GM12878 (cell line): ENCODE data around the gene CD164L2. TPM values are rescaled to one million over a fixed set of nuclear protein-coding genes. Genes with fewer than 3 reads are reported as not detected.

Experiments used
- ATAC-seq: fragments of 200-7000 bp; cut with Tn5 transposase; 3 replicates; pipeline ENCODE4 v1.9.1; 2020; ENCODE audit warnings: mild to moderate bottlenecking, moderate library complexity
- BruUV-seq: library from RNA; stranded (reverse); fragments of 400-500 nt; replicated peaks from 2 replicates; lab custom pipeline; 2021; lab: Mats Ljungman, UMichigan
- CTCF ChIA-PET: fragments of 300-600 bp; sonication (Branson Sonifier 250); formaldehyde crosslinking; extraction: SDS; loops from one replicate; lab custom pipeline; 2021; ENCODE audit warnings: inconsistent platforms; lab: Yijun Ruan, JAX
- POLR2A ChIA-PET: fragments of 350-600 bp; formaldehyde crosslinking; extraction: SDS; loops from one replicate; lab custom pipeline; 2021; ENCODE audit warnings: inconsistent platforms; lab: Charles Lee
- RAD21 ChIA-PET: fragments of 300-600 bp; sonication (Branson Sonifier 250); formaldehyde crosslinking; loops from one replicate; lab custom pipeline; 2023; ENCODE audit warnings: antibody characterized with exemption; ENCODE audit not compliant: unreplicated experiment; lab: Charles Lee
- SMC1A ChIA-PET: fragments of 300-600 bp; sonication (Branson Sonifier 250); formaldehyde crosslinking; loops from one replicate; lab custom pipeline; 2023; ENCODE audit not compliant: unreplicated experiment, uncharacterized antibody; lab: Charles Lee
- DNase-seq: peaks from one replicate; pipeline ENCODE4 v3.0.0-alpha.2; 2011; ENCODE audit warnings: low read depth, low spot score
- FAIRE-seq: peaks from 3 replicates; lab custom pipeline; 2011; peaks lifted over from hg19 to GRCh38; lab: Jason Lieb, UNC
- H2AFZ ChIP-seq: 2 replicates; pipeline ENCODE4 v1.6.0; 2011; ENCODE audit warnings: low read depth, low read length, control low read depth; ENCODE audit not compliant: control insufficient read depth
- H3K27ac ChIP-seq: 2 replicates; pipeline ENCODE4 v1.5.1; 2011; ENCODE audit warnings: control low read depth; ENCODE audit not compliant: control insufficient read depth, insufficient read depth
- H3K27me3 ChIP-seq, 2 experiments: replicated peaks in 1 of 2; 2 replicates each; pipeline versions ENCODE4 v1.6.0 to v1.6.1; 2011; ENCODE audit warnings: low read length in 1 of 2; ENCODE audit not compliant: control insufficient read depth in 2 of 2, insufficient read depth in 2 of 2
- H3K36me3 ChIP-seq, 2 experiments: 2 replicates each; pipeline ENCODE4 v1.5.1; 2011; ENCODE audit warnings: low read length in 1 of 2; ENCODE audit not compliant: control insufficient read depth in 2 of 2, insufficient read depth in 2 of 2
- H3K4me1 ChIP-seq: 2 replicates; pipeline ENCODE4 v1.6.1; 2011; ENCODE audit warnings: mild to moderate bottlenecking, low read length, moderate library complexity, mixed read lengths; ENCODE audit not compliant: control insufficient read depth, insufficient read depth
- H3K4me2 ChIP-seq: 2 replicates; pipeline ENCODE4 v1.6.0; 2011; ENCODE audit warnings: control low read depth; ENCODE audit not compliant: control insufficient read depth, insufficient read depth
- H3K4me3 ChIP-seq: fragments of 200-600 bp; sonication (generic); 2 replicates; pipeline ENCODE4 v1.5.1; 2016
- H3K79me2 ChIP-seq: 2 replicates; pipeline ENCODE4 v1.6.0; 2011; ENCODE audit warnings: low read length; ENCODE audit not compliant: control insufficient read depth, insufficient read depth
- H3K9ac ChIP-seq: 2 replicates; pipeline ENCODE4 v1.8.0; 2011; ENCODE audit warnings: low read length, control low read depth, mixed read lengths; ENCODE audit not compliant: control insufficient read depth, insufficient read depth
- H3K9me3 ChIP-seq: replicated peaks from 3 replicates; pipeline ENCODE4 v1.5.1; 2011; ENCODE audit warnings: mild to moderate bottlenecking, low read length; ENCODE audit not compliant: control insufficient read depth, insufficient read depth
- H4K20me1 ChIP-seq: 2 replicates; pipeline ENCODE4 v1.6.0; 2011; ENCODE audit not compliant: control insufficient read depth, insufficient read depth
- CREM ChIP-seq: IDR thresholded peaks from 2 replicates; pipeline ENCODE4 v1.6.1; 2014; ENCODE audit warnings: antibody characterized with exemption, low read depth
- KLF5 ChIP-seq: fragments of 450-650 bp; IDR thresholded peaks from 2 replicates; pipeline ENCODE4 v1.6.1; 2014; ENCODE audit warnings: mild to moderate bottlenecking; ENCODE audit not compliant: partially characterized antibody
- MAX ChIP-seq: IDR thresholded peaks from 2 replicates; pipeline ENCODE4 v1.6.1; 2012; ENCODE audit warnings: low read depth, low read length, improper control_type of control experiment
- MXI1 ChIP-seq: fragments of 150-350 bp; IDR thresholded peaks from 2 replicates; pipeline ENCODE4 v1.6.1; 2011; ENCODE audit warnings: low read depth, mild to moderate bottlenecking, inconsistent platforms, low read length, improper control_type of control experiment
- POLR2AphosphoS2 ChIP-seq: IDR thresholded peaks from 2 replicates; pipeline ENCODE4 v1.6.1; 2011; ENCODE audit warnings: low read depth, mild to moderate bottlenecking, low read length, improper control_type of control experiment, moderate library complexity
- RAD51 ChIP-seq: fragments of 450-650 bp; IDR thresholded peaks from 2 replicates; pipeline ENCODE4 v1.6.1; 2016; ENCODE audit warnings: moderate library complexity, mild to moderate bottlenecking, inconsistent platforms
- TBL1XR1 ChIP-seq: IDR thresholded peaks from 2 replicates; pipeline ENCODE4 v1.6.1; 2012; ENCODE audit warnings: low read depth, low read length, improper control_type of control experiment
- ZBED1 ChIP-seq: IDR thresholded peaks from 2 replicates; pipeline ENCODE4 v1.6.1; 2016; ENCODE audit warnings: borderline replicate concordance
- ZBTB33 ChIP-seq: fragments of 450-650 bp; IDR thresholded peaks from 2 replicates; pipeline ENCODE4 v1.6.1; 2017; ENCODE audit warnings: mild to moderate bottlenecking
- ZNF217 ChIP-seq: fragments of 450-650 bp; IDR thresholded peaks from 2 replicates; pipeline ENCODE4 v1.6.1; 2017; ENCODE audit warnings: antibody characterized with exemption, mild to moderate bottlenecking
- WGBS: methylation state at CpG from one replicate; pipeline ENCODE4 v1.1.6; 2016; ENCODE audit warnings: low lambda C conversion rate; ENCODE audit not compliant: insufficient replicate concordance, insufficient coverage; ENCODE audit errors: missing lambda C conversion rate; 5-methylcytosine and 5-hydroxymethylcytosine counted together
- in situ Hi-C: fragments of 300-500 bp; cut with MboI; formaldehyde crosslinking; loops from 9 replicates; pipeline ENCODE4 v1.14.3; 2018; ENCODE audit warnings: mixed read lengths
- intact Hi-C: fragments of 100-400 bp; cut with micrococcal nuclease; formaldehyde crosslinking; loops from one replicate; pipeline ENCODE4 v1.14.2; 2022; ENCODE audit not compliant: unreplicated experiment
- polyA plus RNA-seq, 11 experiments: library from polyadenylated mRNA; depleted of rRNA in 4 of 11; unstranded in 6 of 11; stranded (reverse) in 5 of 11; fragments of >200 nt; fragmentation: Nextera tagmentation in 4 of 11; fragmentation: Illumina TruSeq in 1 of 11; extraction: Ambion mirVana in 4 of 11; extraction: Trizol in 1 of 11; gene quantifications; 1 replicate in 1 of 11; 2 replicates in 10 of 11; pipeline versions ENCODE4 v1.2.1 to v1.2.3, GENCODE V29; 2011 to 2016; ENCODE audit warnings: inconsistent platforms in 2 of 11, missing spikeins in 2 of 11, low read depth in 1 of 11
- total RNA-seq, 4 experiments: library from RNA; depleted of rRNA in 3 of 4; stranded (reverse); fragments of >200 nt in 3 of 4; fragmentation: Illumina TruSeq in 1 of 4; extraction: Trizol in 1 of 4; gene quantifications; 2 replicates each; pipeline versions ENCODE4 v1.2.1 to v1.2.3, GENCODE V29; 2013 to 2021
- TF ChIP-seq, protein P1 (sequence below): IDR thresholded peaks from 2 replicates; pipeline ENCODE4 v1.6.1; 2012; ENCODE audit warnings: mild to moderate bottlenecking, low read depth, low read length

The CD164L2 gene
- total and polyA plus RNA-seq, 10 of the 15 experiments (the other 5 are each of a cell fraction or from before 2014, with no cell fraction given) = not detected

DNA sequence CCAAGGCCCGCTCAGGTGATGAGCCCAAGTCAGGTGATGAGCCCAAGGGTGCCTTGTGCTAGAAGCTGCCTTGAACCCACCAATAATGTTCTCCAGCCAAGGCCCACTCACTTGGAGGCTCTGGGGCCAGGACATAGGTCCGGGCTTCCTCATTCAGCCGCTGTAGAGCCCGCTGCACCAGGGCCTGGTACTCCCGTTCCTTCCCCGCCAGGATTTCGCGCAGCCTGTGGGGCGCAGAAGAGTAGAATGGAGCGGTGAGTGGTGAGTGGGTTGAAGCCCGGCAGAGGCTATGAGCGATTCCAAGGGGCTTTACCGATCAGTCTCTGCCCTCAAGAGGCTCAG is 26.9 kb downstream of the CD164L2 start:
- no peak for FAIRE-seq
- 39% methylated on average over 13 of the region's 13 CpGs for WGBS
- H3K27me3 ChIP-seq = no peaks in the 10 kb centered on the region; a peak in 1 of 4 replicates
- BruUV-seq = no TSS peak
- intact Hi-C loops = no loop called here
- ChIA-PET SMC1A (interaction anchor here (1.3 to 2.0 kb wide), 4 partner anchors 9 to 35 kb away, joined by 3 to 5 read pairs (median 4); no protein-coding TSS in a partner anchor), POLR2A (no interaction called here), RAD21 (interaction anchor here (1.1 to 3.1 kb wide), 4 partner anchors 31 to 257 kb away, joined by 3 to 16 read pairs (median 6); partner anchors contain the start of gene GPR3), CTCF (interaction anchor here (0.7 to 8.7 kb wide), 8 partner anchors 9 to 58 kb away, joined by 3 to 126 read pairs (median 11); partner anchors contain the start of genes GPR3, MAP3K6 and SYTL1)
- peaks cover 13% of the 10 kb centered on the region for H3K4me1 ChIP-seq
- no peaks in the 10 kb centered on the region for H3K79me2 ChIP-seq
- ATAC-seq = no peak
- DNase-seq = no peak
- in situ Hi-C loops = no loop called here
- H3K4me3 ChIP-seq = no peak overlapping the region
- no peak overlapping the region for H2AFZ ChIP-seq
- no peaks in the 10 kb centered on the region for H3K9me3 ChIP-seq
- no peak overlapping the region for H3K27ac ChIP-seq
- H3K36me3 ChIP-seq = no peaks in the 10 kb centered on the region
- H3K9ac ChIP-seq = no peak overlapping the region
- TF ChIP-seq ZBTB33 (no peak), ZNF217 (no peak), CREM (no peak)
- TF ChIP-seq, all 136 proteins: peak for 0
- H4K20me1 ChIP-seq = no peaks in the 10 kb centered on the region
- no peak overlapping the region for H3K4me2 ChIP-seq

DNA sequence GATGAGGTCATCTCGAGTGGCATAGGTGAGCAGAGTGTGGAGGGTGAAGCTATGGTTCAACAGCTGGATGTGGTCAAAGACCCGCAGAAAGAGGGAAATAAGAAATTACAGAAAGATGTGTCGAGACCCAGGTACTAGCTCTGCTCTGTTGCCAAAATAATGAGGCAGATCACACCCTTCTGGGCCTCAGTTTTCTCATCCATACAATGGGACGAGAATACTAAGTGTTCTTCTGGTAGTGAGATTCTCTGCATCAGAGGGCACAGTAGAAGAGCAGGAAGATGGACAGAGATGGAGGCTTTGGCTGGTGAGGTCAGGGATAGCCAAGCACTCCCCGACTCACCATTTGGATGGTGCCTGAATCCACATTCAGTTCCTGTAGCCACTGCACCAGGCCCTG is 27.4 kb downstream of the CD164L2 start:
- Histone ChIP-seq H3K9me3 (no peaks in the 10 kb centered on the region), H3K4me2 (no peak overlapping the region), H3K27me3 (no peaks in the 10 kb centered on the region; a peak in 1 of 4 replicates), H3K4me1 (peaks cover 13% of the 10 kb centered on the region), H3K36me3 (no peaks in the 10 kb centered on the region), H3K27ac (no peak overlapping the region), H3K4me3 (no peak overlapping the region), H3K79me2 (no peaks in the 10 kb centered on the region), H4K20me1 (no peaks in the 10 kb centered on the region), H3K9ac (no peak overlapping the region), H2AFZ (no peak overlapping the region)
- in situ Hi-C loops = no loop called here
- ChIA-PET SMC1A (interaction anchor here (1.3 to 2.0 kb wide), 4 partner anchors 9 to 36 kb away, joined by 3 to 5 read pairs (median 4); no protein-coding TSS in a partner anchor), RAD21 (interaction anchor here (1.1 to 3.1 kb wide), 4 partner anchors 32 to 256 kb away, joined by 3 to 16 read pairs (median 6); partner anchors contain the start of gene GPR3), POLR2A (no interaction called here), CTCF (interaction anchor here (0.7 to 8.7 kb wide), 7 partner anchors 11 to 57 kb away, joined by 3 to 126 read pairs (median 14); partner anchors contain the start of genes GPR3, MAP3K6 and SYTL1)
- FAIRE-seq (no peak), ATAC-seq (no peak), DNase-seq (no peak)
- 58% methylated on average over 5 of the region's 5 CpGs for WGBS
- no TSS peak for BruUV-seq
- intact Hi-C loops = no loop called here
- TF ChIP-seq KLF5 (no peak), ZBED1 (no peak), MXI1 (no peak), TBL1XR1 (no peak), MAX (no peak), POLR2AphosphoS2 (no peak), RAD51 (no peak)
- TF ChIP-seq, protein P1, sequence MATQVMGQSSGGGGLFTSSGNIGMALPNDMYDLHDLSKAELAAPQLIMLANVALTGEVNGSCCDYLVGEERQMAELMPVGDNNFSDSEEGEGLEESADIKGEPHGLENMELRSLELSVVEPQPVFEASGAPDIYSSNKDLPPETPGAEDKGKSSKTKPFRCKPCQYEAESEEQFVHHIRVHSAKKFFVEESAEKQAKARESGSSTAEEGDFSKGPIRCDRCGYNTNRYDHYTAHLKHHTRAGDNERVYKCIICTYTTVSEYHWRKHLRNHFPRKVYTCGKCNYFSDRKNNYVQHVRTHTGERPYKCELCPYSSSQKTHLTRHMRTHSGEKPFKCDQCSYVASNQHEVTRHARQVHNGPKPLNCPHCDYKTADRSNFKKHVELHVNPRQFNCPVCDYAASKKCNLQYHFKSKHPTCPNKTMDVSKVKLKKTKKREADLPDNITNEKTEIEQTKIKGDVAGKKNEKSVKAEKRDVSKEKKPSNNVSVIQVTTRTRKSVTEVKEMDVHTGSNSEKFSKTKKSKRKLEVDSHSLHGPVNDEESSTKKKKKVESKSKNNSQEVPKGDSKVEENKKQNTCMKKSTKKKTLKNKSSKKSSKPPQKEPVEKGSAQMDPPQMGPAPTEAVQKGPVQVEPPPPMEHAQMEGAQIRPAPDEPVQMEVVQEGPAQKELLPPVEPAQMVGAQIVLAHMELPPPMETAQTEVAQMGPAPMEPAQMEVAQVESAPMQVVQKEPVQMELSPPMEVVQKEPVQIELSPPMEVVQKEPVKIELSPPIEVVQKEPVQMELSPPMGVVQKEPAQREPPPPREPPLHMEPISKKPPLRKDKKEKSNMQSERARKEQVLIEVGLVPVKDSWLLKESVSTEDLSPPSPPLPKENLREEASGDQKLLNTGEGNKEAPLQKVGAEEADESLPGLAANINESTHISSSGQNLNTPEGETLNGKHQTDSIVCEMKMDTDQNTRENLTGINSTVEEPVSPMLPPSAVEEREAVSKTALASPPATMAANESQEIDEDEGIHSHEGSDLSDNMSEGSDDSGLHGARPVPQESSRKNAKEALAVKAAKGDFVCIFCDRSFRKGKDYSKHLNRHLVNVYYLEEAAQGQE = no peak
